Smooth muscle cell (in vitro differentiated cells): ENCODE results near the gene MOB3B. TPM values are rescaled to one million over a fixed set of nuclear protein-coding genes. Genes with fewer than 3 reads are reported as not detected.

Source experiments
- DNase-seq: peaks from one replicate; lab custom pipeline; 2025; ENCODE audit not compliant: unreplicated experiment; lab: John Stamatoyannopoulos, UW
- H2AFZ ChIP-seq: fragments of 200-600 bp; sonication (generic); 2 replicates; pipeline ENCODE4 v1.6.0; 2016; ENCODE audit warnings: antibody characterized with exemption, low read depth, mild to moderate bottlenecking
- H3F3A ChIP-seq: fragments of 200-600 bp; sonication (generic); 2 replicates; pipeline ENCODE4 v1.6.0; 2017; ENCODE audit warnings: antibody characterized with exemption, low read depth
- H3K27ac ChIP-seq: fragments of 200-600 bp; sonication (generic); 2 replicates; pipeline ENCODE4 v1.5.1; 2016; ENCODE audit warnings: low read depth, mild to moderate bottlenecking
- H3K27me3 ChIP-seq: fragments of 200-600 bp; sonication (generic); 2 replicates; pipeline ENCODE4 v1.6.1; 2016; ENCODE audit warnings: low read depth, mild to moderate bottlenecking
- H3K36me3 ChIP-seq: fragments of 200-600 bp; sonication (generic); 2 replicates; pipeline ENCODE4 v1.5.1; 2016; ENCODE audit warnings: low read depth
- H3K4me1 ChIP-seq: fragments of 200-600 bp; sonication (generic); 2 replicates; pipeline ENCODE4 v1.5.1; 2016; ENCODE audit warnings: low read depth
- H3K4me2 ChIP-seq: fragments of 200-600 bp; sonication (generic); 2 replicates; pipeline ENCODE4 v1.6.0; 2016; ENCODE audit warnings: mild to moderate bottlenecking
- H3K4me3 ChIP-seq: fragments of 200-600 bp; sonication (generic); 2 replicates; pipeline ENCODE4 v1.5.1; 2016; ENCODE audit warnings: mild to moderate bottlenecking
- H3K79me2 ChIP-seq: fragments of 200-600 bp; sonication (generic); 2 replicates; pipeline ENCODE4 v1.6.0; 2016; ENCODE audit warnings: low read depth, mild to moderate bottlenecking
- H3K9ac ChIP-seq: fragments of 200-600 bp; sonication (generic); 2 replicates; pipeline ENCODE4 v1.6.0; 2016; ENCODE audit warnings: low read depth
- H3K9me3 ChIP-seq: fragments of 200-600 bp; sonication (generic); replicated peaks from 2 replicates; pipeline ENCODE4 v1.5.1; 2016; ENCODE audit warnings: low read depth
- H4K20me1 ChIP-seq: fragments of 200-600 bp; sonication (generic); 2 replicates; pipeline ENCODE4 v1.6.0; 2016; ENCODE audit warnings: low read depth
- CTCF ChIP-seq: fragments of 200-600 bp; sonication (generic); IDR thresholded peaks from 2 replicates; pipeline ENCODE4 v1.5.1; 2017; ENCODE audit warnings: borderline replicate concordance, mild to moderate bottlenecking, antibody characterized with exemption; ENCODE audit not compliant: insufficient read depth, poor library complexity, severe bottlenecking
- WGBS: methylation state at CpG from one replicate; pipeline ENCODE4 v1.1.7; 2016; ENCODE audit warnings: low lambda C conversion rate; 5-methylcytosine and 5-hydroxymethylcytosine counted together
- polyA plus RNA-seq: library from polyadenylated mRNA; unstranded; fragments of >200 nt; fragmentation: Nextera tagmentation; extraction: Ambion mirVana; gene quantifications from 2 replicates; pipeline ENCODE4 v1.2.1, GENCODE V29; 2016
- total RNA-seq: library from RNA; depleted of rRNA; stranded (reverse); fragments of >200 nt; gene quantifications from 2 replicates; pipeline ENCODE4 v1.2.3, GENCODE V29; 2014

Gene MOB3B
- total and polyA plus RNA-seq, 2 experiments from 2014 or later = 1.7 to 5.8 TPM

- no peak for DNase-seq
- Histone ChIP-seq H3K9ac (no peak overlapping the region), H3K27me3 (no peaks in the 10 kb centered on the region), H3K27ac (no peak overlapping the region), H3K36me3 (peaks cover 5% of the 10 kb centered on the region), H3F3A (no peaks in the 10 kb centered on the region), H3K9me3 (no peaks in the 10 kb centered on the region), H4K20me1 (no peaks in the 10 kb centered on the region), H3K4me2 (no peak overlapping the region), H3K4me3 (no peak overlapping the region), H2AFZ (no peak overlapping the region), H3K79me2 (no peaks in the 10 kb centered on the region), H3K4me1 (no peaks in the 10 kb centered on the region)
- WGBS = 85% methylated on average over 3 of the region's 3 CpGs
- no peak for TF ChIP-seq CTCF
Measured at GRCh38 chr9:27561685-27562084, 32.1 kb upstream of the MOB3B start.

GRCh38 chr9:27560457-27560856 is 30.8 kb upstream of the MOB3B start:
- Histone ChIP-seq H3K27ac (no peak overlapping the region), H3K4me2 (no peak overlapping the region), H3K9me3 (no peaks in the 10 kb centered on the region), H3K36me3 (peaks cover under 1% of the 10 kb centered on the region), H3F3A (no peaks in the 10 kb centered on the region), H3K4me1 (no peaks in the 10 kb centered on the region), H3K79me2 (no peaks in the 10 kb centered on the region), H4K20me1 (no peaks in the 10 kb centered on the region), H3K27me3 (no peaks in the 10 kb centered on the region), H2AFZ (no peak overlapping the region), H3K4me3 (no peak overlapping the region), H3K9ac (no peak overlapping the region)
- TF ChIP-seq CTCF = no peak
- DNase-seq = no peak

DNA sequence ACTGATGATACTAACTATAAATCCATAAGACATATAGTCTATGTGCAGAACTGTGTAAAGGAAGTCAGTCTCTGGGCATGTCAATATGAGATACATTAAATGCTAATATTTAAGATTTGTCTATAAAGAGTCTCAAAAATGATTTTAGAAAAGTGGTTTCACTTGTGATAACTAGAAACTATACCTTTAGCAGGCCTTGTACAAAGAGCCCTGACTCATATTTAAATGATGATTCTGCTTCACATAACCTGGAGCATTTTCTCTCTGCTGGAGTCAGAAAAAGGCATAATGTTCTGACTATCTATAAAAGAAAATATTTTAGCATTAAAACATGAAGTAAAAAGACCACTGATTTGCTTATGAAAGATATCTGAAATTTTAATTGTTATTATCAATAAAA is 28.7 kb upstream of the MOB3B start:
- Histone ChIP-seq H3K79me2 (no peaks in the 10 kb centered on the region), H3K4me1 (no peaks in the 10 kb centered on the region), H4K20me1 (no peaks in the 10 kb centered on the region), H2AFZ (no peak overlapping the region), H3K4me3 (no peak overlapping the region), H3K27ac (no peak overlapping the region), H3K27me3 (no peaks in the 10 kb centered on the region), H3K36me3 (peaks cover 4% of the 10 kb centered on the region), H3K9me3 (no peaks in the 10 kb centered on the region), H3F3A (no peaks in the 10 kb centered on the region), H3K9ac (no peak overlapping the region), H3K4me2 (no peak overlapping the region)
- DNase-seq = no peak
- TF ChIP-seq CTCF = no peak

- no peak for DNase-seq
- Histone ChIP-seq H3F3A (no peaks in the 10 kb centered on the region), H3K4me3 (no peak overlapping the region), H3K9ac (no peak overlapping the region), H3K36me3 (peaks cover 4% of the 10 kb centered on the region), H3K79me2 (no peaks in the 10 kb centered on the region), H4K20me1 (no peaks in the 10 kb centered on the region), H3K9me3 (no peaks in the 10 kb centered on the region), H3K4me1 (no peaks in the 10 kb centered on the region), H3K27ac (no peak overlapping the region), H2AFZ (no peak overlapping the region), H3K27me3 (no peaks in the 10 kb centered on the region), H3K4me2 (no peak overlapping the region)
- WGBS = 96% methylated on average over 8 of the region's 8 CpGs
- no peak for TF ChIP-seq CTCF
Measured at GRCh38 chr9:27556470-27556869, 26.9 kb upstream of the MOB3B start.
